SU-DHL-6 (cell line): ENCODE results near the gene RRM2.
"Not testable (repeated sequence)": the region's sequence is repeated elsewhere in the genome, so short reads cannot be mapped to it uniquely, and the experiment has no call there.

ENCODE experiments used
- CTCF ChIP-seq: fragments of 200-600 bp; sonication (generic); IDR thresholded peaks from one replicate; pipeline ENCODE4 v1.5.1; 2017; ENCODE audit warnings: antibody characterized with exemption, mild to moderate bottlenecking, low read length, moderate library complexity; ENCODE audit not compliant: insufficient read depth, poor library complexity, severe bottlenecking
- EZH2phosphoT487 ChIP-seq: fragments of 200-600 bp; sonication (generic), shearing (Covaris generic); conservative IDR thresholded peaks from 2 replicates; pipeline ENCODE4 v1.6.1; 2018; ENCODE audit warnings: mild to moderate bottlenecking, antibody characterized with exemption, low read length, moderate library complexity, mixed read lengths

GRCh38 chr2:10091889-10092244 lies 30.7 kb upstream of the RRM2 start:
- not testable (repeated sequence) for TF ChIP-seq CTCF, EZH2phosphoT487
